ENCODE results near the gene ADPRM.
"Not testable (repeated sequence)": the region's sequence is repeated elsewhere in the genome, so short reads cannot be mapped to it uniquely, and the experiment has no call there.

The ADPRM gene

GRCh38 chr17:10698096-10698818, 863 bp downstream of the ADPRM start:
- H3K4me3 ChIP-seq (ENCODE audit: low read depth, low read length) = peak overlapping the region; percentile 90

GRCh38 chr17:10699856-10700255, 2.5 kb downstream of the ADPRM start:
- H3K4me3 ChIP-seq (ENCODE audit: low read depth, low read length) = no peak overlapping the region

- H3K4me3 ChIP-seq (ENCODE audit: low read depth, low read length) = no peak overlapping the region
Measured at GRCh38 chr17:10702574-10702973, 5.2 kb downstream of the ADPRM start.

GRCh38 chr17:10705727-10706126, 8.3 kb downstream of the ADPRM start:
- H3K4me3 ChIP-seq (ENCODE audit: low read depth, low read length) = no peak overlapping the region

- no peak overlapping the region for H3K4me3 ChIP-seq (ENCODE audit: low read depth, low read length)
Measured at GRCh38 chr17:10713318-10713717, 15.9 kb downstream of the ADPRM start.

- no peak overlapping the region for H3K4me3 ChIP-seq (ENCODE audit: low read depth, low read length)
Measured at GRCh38 chr17:10716218-10716617, 18.8 kb downstream of the ADPRM start.

GRCh38 chr17:10718547-10718946, 21.2 kb downstream of the ADPRM start:
- no peak overlapping the region for H3K4me3 ChIP-seq (ENCODE audit: low read depth, low read length)

- H3K4me3 ChIP-seq (ENCODE audit: low read depth, low read length) = no peak overlapping the region
Measured at GRCh38 chr17:10724546-10725195, 27.3 kb downstream of the ADPRM start.

- no peak overlapping the region for H3K4me3 ChIP-seq (ENCODE audit: low read depth, low read length)
Measured at GRCh38 chr17:10725262-10725661, 27.9 kb downstream of the ADPRM start.

GRCh38 chr17:10726196-10726595, 28.8 kb downstream of the ADPRM start:
- H3K4me3 ChIP-seq (ENCODE audit: low read depth, low read length) = no peak overlapping the region

GRCh38 chr17:10727192-10727591, 29.8 kb downstream of the ADPRM start:
- no peak overlapping the region for H3K4me3 ChIP-seq (ENCODE audit: low read depth, low read length)

- no peak overlapping the region for H3K4me3 ChIP-seq (ENCODE audit: low read depth, low read length)
Measured at GRCh38 chr17:10728331-10728892, 31.0 kb downstream of the ADPRM start.

- H3K4me3 ChIP-seq (ENCODE audit: low read depth, low read length) = peak within 1 kb of the TSS; percentile 70
Measured at GRCh38 chr17:10729334-10730193, 32.2 kb downstream of the ADPRM start, which contains the start of gene TMEM220. Gene TMEM220, minus strand, starts transcription at chr17:10730023. Its CDS starts 172 bp downstream, at chr17:10729851.

- peak overlapping the region; percentile 70 for H3K4me3 ChIP-seq (ENCODE audit: low read depth, low read length)
Measured at GRCh38 chr17:10730247-10730646, 32.9 kb downstream of the ADPRM start.

GRCh38 chr17:10731408-10731879, 34.0 kb downstream of the ADPRM start:
- H3K4me3 ChIP-seq (ENCODE audit: low read depth, low read length) = no peak overlapping the region

GRCh38 chr17:10732121-10732520, 34.7 kb downstream of the ADPRM start:
- not testable (repeated sequence) for H3K4me3 ChIP-seq (ENCODE audit: low read depth, low read length)

- no peak overlapping the region for H3K4me3 ChIP-seq (ENCODE audit: low read depth, low read length)
Measured at GRCh38 chr17:10733666-10734065, 36.3 kb downstream of the ADPRM start.

GRCh38 chr17:10735251-10735650, 37.9 kb downstream of the ADPRM start:
- no peak overlapping the region for H3K4me3 ChIP-seq (ENCODE audit: low read depth, low read length)

- no peak overlapping the region for H3K4me3 ChIP-seq (ENCODE audit: low read depth, low read length)
Measured at GRCh38 chr17:10735821-10736220, 38.4 kb downstream of the ADPRM start.

- H3K4me3 ChIP-seq (ENCODE audit: low read depth, low read length) = no peak overlapping the region
Measured at GRCh38 chr17:10737168-10737622, 39.8 kb downstream of the ADPRM start.

GRCh38 chr17:10737736-10738135, 40.3 kb downstream of the ADPRM start:
- H3K4me3 ChIP-seq (ENCODE audit: low read depth, low read length) = no peak overlapping the region

Data from iPS-11a (cell line).